Daoy (cell line): ENCODE results near the gene NPY4R2. TPM values are rescaled to one million over a fixed set of nuclear protein-coding genes. Genes with fewer than 3 reads are reported as not detected.
"Not testable (repeated sequence)": the region's sequence is repeated elsewhere in the genome, so short reads cannot be mapped to it uniquely, and the experiment has no call there.

ENCODE experiments used
- DNase-seq: peaks from one replicate; pipeline ENCODE4 v3.0.0-alpha.2; 2015; ENCODE audit warnings: low read depth
- total RNA-seq: library from RNA; depleted of rRNA; stranded (reverse); fragments of >200 nt; shearing (Covaris generic); gene quantifications from 2 replicates; pipeline ENCODE4 v1.2.3, GENCODE V29; 2014; rRNA removed

Gene NPY4R2, protein sequence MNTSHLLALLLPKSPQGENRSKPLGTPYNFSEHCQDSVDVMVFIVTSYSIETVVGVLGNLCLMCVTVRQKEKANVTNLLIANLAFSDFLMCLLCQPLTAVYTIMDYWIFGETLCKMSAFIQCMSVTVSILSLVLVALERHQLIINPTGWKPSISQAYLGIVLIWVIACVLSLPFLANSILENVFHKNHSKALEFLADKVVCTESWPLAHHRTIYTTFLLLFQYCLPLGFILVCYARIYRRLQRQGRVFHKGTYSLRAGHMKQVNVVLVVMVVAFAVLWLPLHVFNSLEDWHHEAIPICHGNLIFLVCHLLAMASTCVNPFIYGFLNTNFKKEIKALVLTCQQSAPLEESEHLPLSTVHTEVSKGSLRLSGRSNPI
- not detected in 2 replicates for total RNA-seq

DNA sequence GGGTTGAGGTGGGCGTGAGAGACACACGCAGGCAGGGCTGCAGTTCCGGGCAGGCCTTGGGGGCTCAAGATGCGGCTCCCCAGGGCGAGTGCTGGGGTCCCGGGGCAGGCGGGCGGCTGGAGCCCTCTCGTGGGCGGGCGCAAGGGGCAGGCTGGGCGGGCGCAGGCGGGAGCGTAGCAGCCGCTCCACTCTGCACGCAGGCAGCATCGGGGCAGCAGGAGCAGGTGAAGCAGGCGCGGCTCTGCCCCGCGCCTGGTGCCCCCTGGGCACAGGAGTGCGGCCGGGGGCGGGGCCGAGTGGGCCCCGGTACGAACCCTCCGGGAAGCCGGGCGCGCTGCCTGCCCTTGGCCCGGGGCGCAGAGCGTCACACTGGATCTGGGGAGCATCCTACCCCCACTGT is at the start of gene NPY4R2:
NPY4R2 (plus strand) TSS at position 188 of the 400 bp plus-strand sequence. CDS start 3,326 bp downstream, outside the sequence.
- not testable (repeated sequence) for DNase-seq

GRCh38 chr10:47870887-47871286 is 47.6 kb upstream of the NPY4R2 start:
- DNase-seq: not testable (repeated sequence)

GRCh38 chr10:47871485-47872180 is 46.8 kb upstream of the NPY4R2 start:
- not testable (repeated sequence) for DNase-seq

- DNase-seq: not testable (repeated sequence)
Measured at GRCh38 chr10:47872236-47872635, 46.2 kb upstream of the NPY4R2 start.

- not testable (repeated sequence) for DNase-seq
Measured at GRCh38 chr10:47884239-47884638, 34.2 kb upstream of the NPY4R2 start.

DNA sequence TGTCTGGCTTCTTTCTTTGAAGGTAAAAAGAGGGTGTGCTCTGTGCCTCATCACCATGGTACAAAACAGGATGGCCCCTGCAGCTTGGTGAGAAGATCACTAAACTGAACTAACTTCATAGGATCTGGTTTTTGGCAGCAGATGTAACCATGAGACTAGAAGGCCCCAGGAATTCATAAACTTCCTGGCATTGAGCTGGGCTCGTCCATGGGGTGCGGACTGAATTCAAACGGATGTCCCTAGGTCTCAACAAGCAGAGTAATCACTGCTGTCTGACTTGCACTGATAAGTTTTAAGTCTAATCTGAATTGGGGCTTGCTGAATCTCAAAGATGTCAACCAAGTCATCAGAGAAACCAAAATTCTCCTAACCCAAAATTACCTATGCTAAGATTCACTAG is 33.5 kb upstream of the NPY4R2 start:
- DNase-seq: not testable (repeated sequence)

DNA sequence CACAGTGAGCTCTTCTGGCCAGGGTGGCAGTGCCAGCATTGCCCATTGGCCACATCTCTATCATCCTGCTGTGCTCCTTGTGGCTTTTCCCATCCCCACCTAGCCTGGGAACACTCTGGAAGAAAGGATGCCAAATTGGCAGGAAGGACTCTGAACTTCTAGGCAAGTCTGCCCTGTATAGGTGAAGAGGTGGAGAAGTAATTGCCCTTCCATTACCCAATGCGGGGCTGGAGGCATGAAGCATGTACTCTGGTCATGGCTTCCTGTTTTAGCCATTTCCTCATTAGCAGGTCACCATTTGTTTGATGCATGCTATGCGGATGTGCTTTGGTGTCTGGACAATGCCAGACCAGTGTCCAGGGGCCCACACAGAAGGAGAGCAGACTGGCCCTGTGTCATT is 32.1 kb upstream of the NPY4R2 start:
- not testable (repeated sequence) for DNase-seq

DNA sequence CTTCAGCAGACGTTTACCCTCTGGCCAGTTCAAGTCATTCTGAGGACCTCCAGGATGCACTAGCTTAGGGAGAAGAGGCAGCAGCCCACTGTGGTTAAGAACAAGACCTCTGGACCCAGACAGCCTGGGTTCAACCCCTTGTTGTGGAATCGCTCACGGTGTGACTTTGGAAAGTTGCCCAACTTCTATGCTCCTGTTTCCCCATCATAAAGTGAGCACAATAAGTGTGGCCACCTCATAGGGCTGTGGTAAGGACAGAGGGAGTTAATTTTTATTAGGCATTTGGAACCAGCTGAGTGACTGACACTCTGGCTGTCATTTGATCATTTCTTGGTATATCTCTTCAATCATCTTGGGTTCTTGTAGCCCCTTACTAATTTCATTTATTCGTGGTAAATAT is 31.6 kb upstream of the NPY4R2 start:
- not testable (repeated sequence) for DNase-seq

- not testable (repeated sequence) for DNase-seq
Measured at GRCh38 chr10:47890737-47891136, 27.7 kb upstream of the NPY4R2 start.

DNA sequence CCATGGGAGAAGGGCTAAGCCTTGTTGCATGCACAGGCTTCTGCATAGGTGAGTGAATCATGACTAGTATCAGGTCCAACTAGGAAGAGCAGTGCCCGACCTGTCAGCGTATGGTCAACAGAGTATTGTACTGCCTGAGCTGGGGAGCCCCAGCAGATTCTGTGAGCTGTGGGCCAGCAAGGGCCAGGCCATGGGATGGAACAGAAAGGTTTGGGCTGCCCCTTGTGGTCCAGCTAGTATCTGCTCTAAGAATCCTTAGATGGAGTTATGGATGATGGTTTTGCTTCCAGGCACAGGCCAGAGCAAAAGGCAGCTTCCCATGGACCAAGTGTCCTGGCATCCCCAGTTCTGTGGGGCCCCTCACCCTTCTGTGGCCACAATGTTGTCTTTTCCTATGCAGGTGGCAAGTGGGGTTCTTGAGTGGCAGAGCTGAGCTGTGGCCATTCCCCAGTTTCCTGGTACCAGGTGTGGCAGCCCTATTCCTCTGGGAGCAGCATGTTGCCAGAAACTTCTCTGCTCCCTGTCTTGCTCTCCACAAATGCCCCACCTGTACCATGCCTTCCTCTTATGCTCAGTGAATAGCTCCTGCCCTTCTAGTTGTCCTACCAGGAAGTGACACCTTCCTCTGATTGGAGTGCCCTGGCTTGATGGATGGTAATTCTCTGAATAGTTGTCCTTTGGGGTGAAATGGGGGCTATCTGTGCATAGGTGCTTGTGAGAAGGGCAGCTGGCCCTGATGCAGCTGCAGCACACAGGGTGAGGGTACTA is 25.8 kb upstream of the NPY4R2 start:
- DNase-seq: not testable (repeated sequence)

- DNase-seq: not testable (repeated sequence)
Measured at GRCh38 chr10:47894571-47894970, 23.9 kb upstream of the NPY4R2 start.

- not testable (repeated sequence) for DNase-seq
Measured at GRCh38 chr10:47897813-47898212, 20.6 kb upstream of the NPY4R2 start.

- not testable (repeated sequence) for DNase-seq
Measured at GRCh38 chr10:47909333-47909732, 9.1 kb upstream of the NPY4R2 start.

GRCh38 chr10:47910486-47910885 is 8.0 kb upstream of the NPY4R2 start:
- DNase-seq: not testable (repeated sequence)

- DNase-seq: not testable (repeated sequence)
Measured at GRCh38 chr10:47914052-47914451, 4.4 kb upstream of the NPY4R2 start.

- not testable (repeated sequence) for DNase-seq
Measured at GRCh38 chr10:47915849-47916548, 2.5 kb upstream of the NPY4R2 start.

- DNase-seq: not testable (repeated sequence)
Measured at GRCh38 chr10:47920610-47921009, 2.1 kb downstream of the NPY4R2 start.

DNA sequence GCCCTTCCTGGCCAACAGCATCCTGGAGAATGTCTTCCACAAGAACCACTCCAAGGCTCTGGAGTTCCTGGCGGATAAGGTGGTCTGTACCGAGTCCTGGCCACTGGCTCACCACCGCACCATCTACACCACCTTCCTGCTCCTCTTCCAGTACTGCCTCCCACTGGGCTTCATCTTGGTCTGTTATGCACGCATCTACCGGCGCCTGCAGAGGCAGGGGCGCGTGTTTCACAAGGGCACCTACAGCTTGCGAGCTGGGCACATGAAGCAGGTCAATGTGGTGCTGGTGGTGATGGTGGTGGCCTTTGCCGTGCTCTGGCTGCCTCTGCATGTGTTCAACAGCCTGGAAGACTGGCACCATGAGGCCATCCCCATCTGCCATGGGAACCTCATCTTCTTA is 4.0 kb downstream of the NPY4R2 start:
- not testable (repeated sequence) for DNase-seq

GRCh38 chr10:47924628-47925027 is 6.2 kb downstream of the NPY4R2 start:
- not testable (repeated sequence) for DNase-seq

DNA sequence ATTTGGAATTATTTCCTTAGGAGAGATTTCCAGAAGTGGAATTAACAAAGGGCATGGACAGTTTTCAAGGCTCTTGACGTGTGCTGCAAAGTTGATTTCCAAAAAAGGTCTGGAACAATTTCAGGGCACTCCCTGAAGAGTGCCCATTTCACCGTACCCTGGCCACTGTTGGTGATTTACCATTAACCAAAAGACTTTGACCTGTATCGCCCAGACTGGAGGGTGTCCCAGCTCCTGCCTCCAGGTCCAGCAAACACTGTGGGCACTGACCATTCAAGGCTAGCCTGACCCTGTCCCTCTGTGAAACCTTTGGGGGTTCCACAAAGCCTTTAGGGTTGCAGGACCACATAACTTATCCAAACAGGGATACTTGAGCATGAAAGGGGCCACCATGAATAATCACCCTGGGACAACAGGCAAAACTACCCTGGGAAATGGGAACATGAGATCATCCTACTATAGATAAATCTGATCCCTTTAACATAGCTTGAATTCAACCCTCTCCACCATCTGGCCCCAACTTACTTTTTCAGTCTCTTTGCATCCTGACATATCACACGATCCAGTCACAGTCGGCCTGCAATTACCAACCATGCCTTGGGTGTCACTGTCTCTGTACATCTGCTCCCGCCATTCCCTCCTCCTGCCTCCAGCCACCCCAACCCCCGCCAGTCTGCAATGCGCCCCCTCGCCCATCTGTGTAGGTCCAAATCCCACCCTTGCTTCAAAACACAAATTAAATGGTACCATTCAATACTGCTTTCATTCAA is 8.9 kb downstream of the NPY4R2 start:
- DNase-seq: not testable (repeated sequence)

DNA sequence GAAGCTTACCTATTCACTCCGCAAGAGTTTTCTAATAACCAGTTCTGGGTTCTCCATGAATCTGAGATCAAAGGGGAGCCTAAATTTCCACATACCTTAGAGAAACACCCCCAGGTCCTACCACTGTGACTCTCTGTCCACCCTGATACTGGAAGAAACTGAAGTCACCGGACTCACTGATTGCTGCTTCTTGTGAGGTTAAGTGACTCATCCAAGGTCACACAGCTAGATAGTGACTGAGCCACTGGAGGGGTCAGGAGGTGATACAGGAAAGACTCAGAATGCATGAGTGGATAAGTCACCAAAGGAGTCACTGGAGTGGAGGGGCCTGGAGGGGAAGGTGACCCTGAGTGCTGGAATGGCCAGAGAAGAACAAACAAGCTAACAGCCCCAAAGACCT is 9.8 kb downstream of the NPY4R2 start:
- not testable (repeated sequence) for DNase-seq
